HG03571 (cell line): ENCODE data around the gene CARD19.
A peak's percentile ranks its signal among the peaks of the same experiment; 100 is the strongest.

Experiments
- ATAC-seq: cut with Tn5 transposase; IDR thresholded peaks from one replicate; pipeline ENCODE4 v1.9.1; 2021; ENCODE audit not compliant: unreplicated experiment

The CARD19 gene

GRCh38 chr9:93149361-93149760, 53.3 kb downstream of the CARD19 start:
- ATAC-seq = no peak

DNA sequence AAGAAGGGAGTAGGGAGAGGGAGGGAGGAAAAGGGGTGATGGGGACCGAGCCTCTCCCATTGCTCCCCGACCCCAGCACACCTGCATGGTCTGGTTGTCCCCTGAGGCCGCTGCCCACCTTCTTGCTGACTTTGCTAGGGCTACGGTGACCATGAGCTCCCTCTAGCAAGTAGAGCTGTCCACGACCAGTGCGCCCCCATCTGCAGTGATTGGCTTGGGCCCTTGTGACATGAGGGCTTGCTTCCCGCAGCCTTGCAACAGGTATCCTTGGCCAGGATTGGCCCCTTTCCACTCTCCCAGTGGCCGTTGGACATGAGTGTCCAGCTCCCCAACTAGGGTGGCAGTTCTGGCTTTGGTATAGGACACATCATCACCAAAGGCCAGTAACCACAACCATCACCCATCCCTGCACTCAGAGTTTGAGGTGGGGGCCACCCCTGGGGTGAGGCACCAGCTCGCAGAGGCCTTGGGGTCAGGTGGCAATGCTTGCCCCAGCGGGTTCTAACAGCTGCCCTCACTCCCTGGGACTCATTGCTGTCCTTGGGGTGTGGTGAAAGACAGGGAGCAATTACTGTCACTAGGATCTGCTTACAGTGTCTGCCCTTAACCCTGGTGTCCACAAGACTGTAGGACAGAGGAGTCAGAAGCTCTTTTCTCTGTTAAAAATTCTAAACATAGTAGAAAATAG, 55.2 kb downstream of the CARD19 start:
- no peak for ATAC-seq

GRCh38 chr9:93154293-93154903, 58.4 kb downstream of the CARD19 start:
- no peak for ATAC-seq

- no peak for ATAC-seq
Observed at GRCh38 chr9:93155716-93156474, 59.9 kb downstream of the CARD19 start.

GRCh38 chr9:93156475-93157008, 60.5 kb downstream of the CARD19 start:
- peak; percentile 48 for ATAC-seq

DNA sequence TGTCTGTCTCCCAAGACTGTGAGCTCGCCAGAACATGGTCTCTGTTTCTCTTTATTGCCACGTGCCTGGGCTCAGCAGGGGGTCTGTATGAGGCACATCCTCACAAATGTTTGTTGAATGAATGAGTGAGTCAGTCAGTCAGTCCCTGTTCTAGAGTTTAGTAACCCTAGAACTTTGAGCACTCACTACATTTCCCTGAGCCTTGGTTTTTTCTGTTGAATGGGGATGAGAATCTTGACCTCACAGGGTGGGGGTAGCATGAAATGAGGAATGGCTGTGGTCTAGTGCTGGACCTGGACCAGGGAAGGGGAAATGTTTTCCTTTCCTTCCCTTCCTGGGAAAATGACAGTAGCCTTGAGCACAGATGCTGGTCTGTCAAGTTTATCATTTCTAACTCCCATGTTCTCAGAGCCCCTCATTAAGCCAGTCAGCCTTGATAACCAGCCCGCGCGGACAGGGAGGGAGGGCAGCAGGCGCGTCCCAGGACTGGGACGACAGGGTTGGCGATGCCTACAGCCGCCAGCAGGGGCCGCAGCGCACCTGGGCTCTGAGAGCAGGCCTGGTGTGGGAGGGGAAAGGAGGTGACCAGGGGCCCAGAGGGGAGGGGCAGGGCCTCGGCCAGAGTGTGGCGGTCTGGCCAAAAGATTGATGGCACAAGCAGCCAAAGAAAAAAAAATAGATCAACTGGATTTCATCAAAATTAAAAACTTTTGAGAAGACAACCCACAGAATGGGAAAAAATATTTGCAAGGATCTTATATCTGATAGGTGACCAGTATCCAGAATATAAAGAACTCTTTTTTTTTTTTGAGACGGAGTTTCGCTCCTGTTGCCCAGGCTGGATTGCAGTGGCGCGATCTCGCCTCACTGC, 63.8 kb downstream of the CARD19 start:
- ATAC-seq = peak; percentile 80

GRCh38 chr9:93161786-93162562, 66.0 kb downstream of the CARD19 start:
- ATAC-seq = no peak
